GM18519 (cell line): ENCODE measurements around the gene TBCEL.
"Not testable (repeated sequence)": the region's sequence is repeated elsewhere in the genome, so short reads cannot be mapped to it uniquely, and the experiment has no call there.

Experiments used
- ATAC-seq: cut with Tn5 transposase; IDR thresholded peaks from one replicate; pipeline ENCODE4 v1.9.1; 2021; ENCODE audit warnings: mild to moderate bottlenecking, moderate library complexity; ENCODE audit not compliant: unreplicated experiment, low FRiP score

TBCEL gene

DNA sequence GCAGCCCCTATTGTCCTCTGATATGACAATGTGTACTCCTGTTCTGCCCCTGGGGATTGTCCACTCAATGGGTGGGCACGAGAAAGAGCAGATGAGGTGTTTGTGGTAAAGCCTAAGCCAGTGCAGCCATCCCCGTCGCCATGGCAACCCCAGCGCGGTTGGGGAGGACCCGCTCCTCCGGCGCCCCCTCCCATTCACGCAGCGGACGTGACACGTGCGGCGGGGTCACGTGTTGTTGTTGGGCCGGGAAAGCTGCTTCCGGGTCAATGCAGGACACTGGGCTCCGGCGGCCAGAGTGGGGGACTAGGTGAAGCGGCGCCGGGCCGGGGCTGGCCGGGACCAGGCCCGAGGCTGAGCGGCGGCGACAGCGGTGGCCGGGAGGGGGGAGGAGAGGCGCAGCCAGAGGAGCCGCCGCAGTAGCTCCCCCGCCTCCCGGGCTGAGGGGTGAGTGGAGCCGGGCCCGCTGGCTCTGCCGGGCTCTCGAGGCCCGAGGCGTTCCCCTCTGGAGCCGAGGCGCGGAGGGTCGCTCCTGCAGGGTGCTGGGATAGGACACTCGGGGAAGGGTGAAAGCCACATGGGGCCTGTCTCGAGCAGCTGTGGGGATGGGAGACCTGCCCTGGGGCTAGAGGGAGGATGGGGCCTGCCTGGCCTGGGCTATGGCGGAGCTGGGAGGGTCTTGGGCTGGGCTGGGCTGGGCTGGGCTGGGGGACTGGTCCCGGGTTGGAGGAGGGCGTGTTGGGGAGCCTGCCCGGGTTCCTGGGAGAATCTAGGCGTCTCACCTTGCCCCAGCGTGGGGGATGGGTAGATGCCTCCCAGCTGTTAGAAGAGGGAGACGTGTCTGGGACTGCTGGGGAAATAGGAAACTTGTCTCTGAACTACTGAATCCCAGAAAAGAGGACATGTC is at the start of gene TBCEL:
TSS of gene TBCEL (plus strand) at position 255 of the 904 bp plus-strand sequence. CDS start 21,589 bp downstream, outside the sequence.
- ATAC-seq: peak; percentile 79

DNA sequence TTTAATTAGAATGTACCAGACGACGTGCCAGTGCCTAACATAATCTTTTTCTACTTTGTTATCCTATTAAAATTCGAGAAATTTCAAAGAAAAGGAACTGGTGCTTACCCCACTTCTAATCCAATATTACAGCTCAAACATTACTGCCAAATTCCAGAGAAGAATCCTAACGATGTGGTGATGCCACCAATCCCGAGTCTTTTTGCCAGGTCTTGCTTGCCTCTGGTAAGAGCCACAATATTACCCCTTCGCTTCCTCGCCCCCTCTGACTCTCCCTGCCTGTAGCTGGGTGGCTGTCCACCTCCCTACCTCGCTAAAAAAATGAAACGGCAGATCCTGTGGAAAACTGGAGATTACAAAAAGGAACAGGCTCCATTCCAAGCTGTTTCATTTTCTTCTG is 49.4 kb upstream of the TBCEL start:
- ATAC-seq: no peak

DNA sequence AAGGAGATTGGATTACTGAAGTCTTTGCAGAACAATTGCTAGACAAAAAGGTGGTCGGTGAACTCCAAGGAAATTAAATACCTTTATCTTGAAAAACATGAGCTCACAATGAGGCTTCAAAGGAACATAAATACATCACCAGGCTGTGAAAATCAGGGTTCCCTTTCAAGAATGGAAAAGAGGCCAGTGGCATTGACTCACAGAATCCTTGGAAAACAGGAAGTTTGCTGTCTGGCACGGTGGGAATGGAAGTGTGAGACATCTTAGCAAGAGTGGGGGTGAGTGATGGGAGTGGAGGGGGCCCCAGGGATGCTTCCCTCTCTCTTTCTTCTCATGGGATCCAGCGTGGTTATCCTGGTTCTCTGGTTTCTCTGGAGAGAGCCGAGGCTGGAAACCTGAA is 48.9 kb upstream of the TBCEL start:
- no peak for ATAC-seq

DNA sequence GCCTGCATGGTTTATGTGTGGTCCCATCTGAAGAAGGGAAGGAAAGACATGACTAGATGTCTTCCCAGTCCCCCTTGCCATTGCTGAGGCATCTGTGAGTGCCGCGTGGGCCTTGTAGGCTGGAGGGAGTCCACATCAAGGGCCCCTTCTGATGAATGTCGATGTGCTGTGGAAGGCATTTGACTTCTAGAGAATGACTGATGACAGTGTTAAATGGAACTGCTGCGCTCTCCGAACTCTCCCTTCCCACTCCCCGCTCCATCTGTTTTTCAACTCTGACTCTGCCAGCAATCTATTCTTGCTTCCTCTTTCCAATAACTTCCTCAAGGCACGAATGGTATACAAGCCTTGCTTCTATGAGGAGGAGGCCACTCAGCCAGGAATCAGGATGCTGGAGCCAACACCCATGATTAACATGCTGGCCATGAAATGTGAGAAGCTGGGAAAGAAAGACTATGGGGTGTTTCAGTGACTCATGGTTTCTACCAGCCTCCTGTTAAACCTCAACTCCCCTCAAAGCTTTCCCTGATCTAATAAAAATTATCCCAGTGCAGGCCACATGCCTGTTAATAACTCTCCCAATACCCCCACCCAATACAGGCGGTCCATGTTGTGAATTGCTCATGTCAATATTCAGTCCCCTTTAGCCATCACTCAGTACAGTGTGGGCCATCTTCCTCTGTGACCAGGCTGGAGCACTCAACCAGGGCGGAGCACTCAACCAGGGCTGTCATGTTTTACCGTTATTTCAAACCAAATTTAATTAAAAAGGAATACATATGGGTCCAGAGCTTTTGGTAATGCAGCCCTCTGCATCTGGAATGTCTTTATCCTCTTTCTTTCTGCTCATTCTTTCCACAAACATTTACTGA is 46.4 kb upstream of the TBCEL start:
- ATAC-seq: no peak

DNA sequence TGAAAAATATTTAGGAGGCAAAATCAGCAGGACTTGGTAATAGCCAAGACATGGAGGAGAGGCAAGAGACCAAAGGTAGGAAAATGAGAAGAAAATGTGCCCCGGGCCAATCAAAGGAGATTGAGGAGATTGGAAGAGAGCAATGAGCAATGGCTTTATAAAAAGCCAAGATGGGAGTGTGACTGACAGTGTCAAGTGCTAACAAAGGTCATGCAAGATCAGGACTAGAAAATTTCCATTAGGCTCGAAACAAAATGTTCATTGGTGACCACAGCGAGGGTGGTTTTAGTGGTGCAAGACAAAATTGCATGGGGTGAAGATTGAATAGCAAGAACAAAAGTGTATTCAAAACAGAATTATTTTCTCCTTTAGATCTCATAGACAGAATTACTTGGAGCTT is 45.2 kb upstream of the TBCEL start:
- no peak for ATAC-seq

DNA sequence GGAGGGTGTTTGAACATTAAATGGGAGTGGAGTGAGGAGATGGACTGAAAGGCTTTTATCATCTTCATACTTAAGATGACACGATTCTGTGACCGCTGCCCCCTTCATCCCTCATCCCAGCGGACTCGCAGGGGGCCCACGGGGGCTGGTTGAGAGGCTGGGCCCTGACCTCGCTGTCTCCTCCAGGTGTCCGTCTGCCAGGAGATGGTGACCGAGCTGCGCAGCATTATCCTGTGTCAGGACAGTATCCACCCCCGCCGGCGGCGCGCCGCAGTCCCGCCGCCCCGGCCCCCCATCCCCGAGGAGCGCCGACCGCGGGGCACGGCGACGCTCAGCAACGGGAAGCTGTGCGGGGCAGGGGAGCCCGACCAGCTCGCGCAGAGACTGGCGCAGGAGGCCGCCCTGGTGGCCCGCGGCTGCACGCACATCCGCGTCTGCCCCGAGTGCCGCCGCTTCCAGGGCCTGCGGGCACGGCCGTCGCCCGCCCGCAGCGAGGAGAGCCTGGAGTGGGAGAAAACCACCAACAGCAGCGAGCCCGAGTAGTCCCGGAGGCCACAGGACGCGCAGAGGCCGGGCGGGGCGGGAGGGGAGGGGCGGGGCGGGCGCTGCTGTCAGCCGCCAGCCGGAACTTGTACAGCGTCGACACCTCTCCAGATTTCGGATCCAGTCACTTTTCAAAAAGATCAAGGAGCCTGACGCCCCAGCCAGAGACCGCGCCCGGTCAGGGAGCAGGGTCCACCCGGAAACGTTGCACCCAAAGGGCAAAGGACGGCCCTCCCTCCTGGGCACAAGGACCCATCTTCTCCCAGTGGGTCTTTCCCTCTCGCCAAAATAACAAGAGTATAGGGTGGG is 38.0 kb upstream of the TBCEL start:
- no peak for ATAC-seq

DNA sequence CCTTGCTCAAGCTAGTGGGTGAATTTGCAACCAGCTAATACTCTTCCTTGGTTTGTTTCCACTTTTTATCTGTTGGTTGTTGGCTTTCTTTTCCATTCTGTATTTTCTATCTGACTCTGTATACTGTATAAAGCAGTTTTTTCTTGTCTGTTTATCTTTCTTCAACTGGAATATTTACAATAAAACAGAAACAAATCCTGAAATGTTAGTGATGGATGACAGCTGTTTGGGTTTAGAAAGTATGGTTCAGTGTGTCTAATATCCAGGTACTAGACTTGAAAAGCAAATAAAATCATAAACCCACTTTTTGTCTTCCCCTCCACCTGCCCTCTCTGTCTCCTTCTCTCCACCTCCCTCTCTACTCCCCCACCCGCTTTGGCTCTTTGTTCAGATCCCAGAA is 35.3 kb upstream of the TBCEL start:
- ATAC-seq: no peak

DNA sequence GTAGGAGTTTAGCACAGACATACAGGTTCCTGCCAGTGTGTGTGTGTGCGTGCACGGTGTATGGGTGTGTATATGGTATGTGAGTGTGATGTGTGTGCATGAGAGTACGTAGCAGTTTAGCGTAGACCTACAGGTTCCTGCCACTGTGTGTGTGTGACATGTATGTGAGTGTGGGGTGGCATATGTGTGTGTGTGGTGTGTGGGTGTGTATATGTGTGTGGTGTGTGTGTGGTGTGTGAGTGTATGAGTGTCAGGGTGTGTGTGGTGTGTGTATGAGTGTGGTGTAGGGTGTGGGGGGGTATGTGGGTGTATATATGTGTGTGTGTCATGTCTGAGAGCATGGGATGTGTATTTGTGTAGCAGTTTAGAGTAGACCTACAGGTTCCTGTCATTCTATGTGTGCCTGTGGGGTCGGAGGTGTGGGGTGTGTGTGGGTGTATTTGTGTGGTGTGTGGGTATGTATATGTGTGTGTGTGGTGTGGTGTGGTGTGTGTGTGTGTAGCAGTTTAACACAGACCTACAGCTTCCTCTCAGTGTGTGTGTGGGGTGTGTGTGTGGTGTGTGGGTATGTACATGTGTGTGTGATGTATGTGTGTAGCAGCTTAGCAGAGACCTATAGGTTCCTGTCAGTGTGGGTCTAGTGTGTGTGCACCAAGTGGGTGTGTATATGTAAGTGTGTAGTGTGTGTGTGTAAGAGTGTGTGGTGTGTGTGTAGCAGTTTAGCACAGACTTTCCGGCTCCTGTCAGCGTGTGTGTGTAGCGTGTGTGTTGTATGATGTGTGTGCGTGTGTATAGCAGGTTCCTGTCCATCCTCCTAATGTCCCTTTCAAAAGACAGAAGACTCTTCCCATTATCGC is 31.8 kb upstream of the TBCEL start:
- ATAC-seq: no peak

DNA sequence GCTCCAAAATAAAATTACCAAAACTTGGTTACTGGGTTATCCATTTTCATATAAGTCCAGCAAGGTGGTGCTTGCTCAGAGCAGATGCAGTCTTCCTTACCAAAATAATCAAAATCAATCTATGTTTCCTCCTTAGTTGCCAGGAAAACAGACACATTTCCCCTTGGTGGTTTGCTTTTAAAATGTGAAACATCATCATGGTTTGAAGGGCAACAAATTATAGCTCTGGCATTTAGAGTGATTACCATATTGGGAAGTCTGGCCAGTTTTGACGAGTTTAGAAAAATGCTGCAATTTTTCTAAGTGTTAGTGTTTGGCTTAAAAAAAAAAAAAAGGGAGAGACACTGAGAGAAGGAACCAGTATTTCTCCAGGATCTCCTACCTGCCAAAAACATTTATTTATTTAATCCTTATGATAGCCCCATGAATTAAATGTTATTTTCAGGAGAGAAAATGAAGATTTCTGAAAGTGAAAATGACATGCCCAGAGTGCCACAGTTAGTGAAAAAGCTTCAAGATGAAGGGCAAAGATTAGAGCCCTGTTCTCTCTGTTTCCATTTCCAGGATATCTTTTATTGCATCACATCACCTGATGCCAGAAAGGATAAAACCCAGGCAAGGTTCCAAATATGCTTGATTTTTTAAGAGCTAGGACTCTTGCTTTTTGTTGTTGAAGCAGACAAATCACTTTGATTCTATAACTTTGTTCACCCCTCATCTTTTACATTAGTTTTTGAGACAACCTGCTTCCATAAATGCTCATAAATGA is 29.6 kb upstream of the TBCEL start:
- no peak for ATAC-seq

DNA sequence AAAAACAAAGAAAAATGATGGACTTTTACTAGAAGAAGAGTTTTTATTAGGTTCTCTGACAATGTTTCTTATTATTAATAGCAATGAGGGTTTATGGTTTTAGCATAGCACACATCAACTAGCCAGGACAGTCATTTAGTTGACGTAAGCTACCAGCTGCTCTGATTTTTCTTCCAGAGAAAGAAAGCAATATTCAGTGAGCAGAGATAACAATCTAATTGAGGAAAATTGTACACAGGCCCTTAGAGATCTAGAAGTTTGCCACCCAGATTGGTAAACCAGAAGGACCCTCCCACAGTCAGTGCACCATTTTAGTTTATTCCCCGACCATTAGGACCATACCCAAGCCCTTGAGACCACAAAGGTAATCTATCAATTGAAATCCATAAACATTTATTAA is 28.7 kb upstream of the TBCEL start:
- no peak for ATAC-seq

DNA sequence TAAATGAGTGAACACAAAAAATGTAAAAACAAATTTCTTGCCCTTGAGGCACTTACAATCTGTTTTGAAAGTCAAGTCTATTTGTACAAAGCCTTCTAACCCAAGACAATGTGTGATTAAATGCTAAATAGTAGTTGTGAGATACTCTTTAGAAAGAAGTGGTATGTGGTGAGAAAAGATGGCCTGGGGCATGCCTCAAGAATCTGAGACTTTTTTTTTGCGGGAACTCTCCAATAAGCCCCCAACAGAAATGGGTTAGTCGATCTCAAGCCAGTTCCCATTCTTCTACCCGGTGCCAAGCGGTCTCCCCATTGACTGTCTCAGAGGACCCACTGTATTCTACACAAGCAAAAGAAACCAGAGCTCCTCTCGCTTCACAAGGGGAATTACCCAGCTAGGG is 26.9 kb upstream of the TBCEL start:
- no peak for ATAC-seq

- ATAC-seq: no peak
Observed at GRCh38 chr11:120998581-120998980, 25.3 kb upstream of the TBCEL start.

- ATAC-seq: no peak
Observed at GRCh38 chr11:121004206-121004840, 19.6 kb upstream of the TBCEL start.

- no peak for ATAC-seq
Observed at GRCh38 chr11:121006922-121007321, 17.0 kb upstream of the TBCEL start.

- ATAC-seq: no peak
Observed at GRCh38 chr11:121008551-121008950, 15.4 kb upstream of the TBCEL start.

DNA sequence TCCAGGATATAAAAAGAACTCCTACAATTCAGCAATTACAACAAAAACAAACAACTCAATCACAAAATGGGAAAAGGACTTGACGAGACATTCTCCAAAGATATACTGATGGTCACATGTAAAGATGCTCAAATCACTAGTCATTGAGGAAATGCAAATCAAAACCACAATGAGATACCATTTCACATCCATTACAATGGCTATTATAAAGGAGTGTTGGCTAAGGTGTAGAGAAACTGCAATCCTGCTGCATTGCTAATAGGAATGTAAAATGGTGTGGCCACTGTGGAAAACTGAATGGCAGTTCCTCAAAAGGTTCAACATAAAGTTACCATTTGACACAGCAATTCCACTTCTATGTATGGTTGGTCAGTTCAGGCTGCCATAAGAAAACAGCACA is 11.8 kb upstream of the TBCEL start:
- ATAC-seq: no peak

GRCh38 chr11:121018746-121019145 is 5.2 kb upstream of the TBCEL start:
- ATAC-seq: no peak

DNA sequence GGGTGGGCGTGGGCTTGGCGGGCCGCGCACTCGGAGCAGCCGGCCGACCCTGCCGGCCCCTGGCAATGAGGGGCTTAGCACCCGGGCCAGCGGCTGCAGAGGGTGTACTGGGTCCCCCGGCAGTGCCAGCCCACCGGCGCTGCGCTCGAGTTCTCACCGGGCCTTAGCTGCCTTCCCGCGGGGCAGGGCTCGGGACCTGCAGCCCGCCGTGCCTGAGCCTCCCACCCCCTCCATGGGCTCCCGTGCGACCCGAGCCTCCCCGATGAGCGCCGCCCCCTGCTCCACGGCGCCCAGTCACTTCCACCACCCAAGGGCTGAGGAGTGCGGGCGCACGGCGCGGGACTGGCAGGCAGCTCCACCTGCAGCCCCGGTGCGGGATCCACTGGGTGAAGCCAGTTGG is 2.2 kb upstream of the TBCEL start:
- not testable (repeated sequence) for ATAC-seq
